ENCODE data around the gene WNT5B.

Gene WNT5B

DNA sequence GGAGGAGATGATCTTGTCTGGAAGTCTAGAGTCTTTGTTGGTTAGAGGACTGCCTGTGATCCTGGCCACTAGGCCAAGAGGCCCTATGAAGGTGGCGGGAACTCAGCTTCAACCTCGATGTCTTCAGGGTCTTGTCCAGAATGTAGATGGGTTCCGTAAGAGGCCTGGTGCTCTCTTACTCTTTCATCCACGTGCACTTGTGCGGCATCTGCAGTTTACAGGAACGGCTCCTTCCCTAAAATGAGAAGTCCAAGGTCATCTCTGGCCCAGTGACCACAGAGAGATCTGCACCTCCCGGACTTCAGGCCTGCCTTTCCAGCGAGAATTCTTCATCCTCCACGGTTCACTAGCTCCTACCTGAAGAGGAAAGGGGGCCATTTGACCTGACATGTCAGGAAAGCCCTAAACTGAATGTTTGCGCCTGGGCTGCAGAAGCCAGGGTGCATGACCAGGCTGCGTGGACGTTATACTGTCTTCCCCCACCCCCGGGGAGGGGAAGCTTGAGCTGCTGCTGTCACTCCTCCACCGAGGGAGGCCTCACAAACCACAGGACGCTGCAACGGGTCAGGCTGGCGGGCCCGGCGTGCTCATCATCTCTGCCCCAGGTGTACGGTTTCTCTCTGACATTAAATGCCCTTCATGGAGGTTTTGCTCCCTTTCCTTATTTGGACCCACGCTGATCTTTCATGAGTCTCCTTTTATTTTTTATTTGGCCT lies 17.7 kb downstream of the WNT5B start:
- no peak for ATAC-seq
- TF ChIP-seq ESRRG (CRISPR knock-in tag; IDR thresholded peaks at IDR 0.05) (no peak), ISL1 (CRISPR knock-in tag; IDR thresholded peaks at IDR 0.05) (no peak), GLIS3 (CRISPR knock-in tag; IDR thresholded peaks at IDR 0.05) (no peak), TCF4 (CRISPR knock-in tag; IDR thresholded peaks at IDR 0.05; ENCODE audit: borderline replicate concordance) (no peak), ZFP30 (CRISPR knock-in tag; IDR thresholded peaks at IDR 0.05) (no peak), OSR1 (CRISPR knock-in tag; IDR thresholded peaks at IDR 0.05) (no peak), ARNTL (CRISPR knock-in tag; IDR thresholded peaks at IDR 0.05; ENCODE audit: borderline replicate concordance, low read depth) (no peak), TOX (CRISPR knock-in tag; IDR thresholded peaks at IDR 0.05; ENCODE audit: borderline replicate concordance) (no peak), PPARA (CRISPR knock-in tag; IDR thresholded peaks at IDR 0.05; ENCODE audit: borderline replicate concordance) (no peak), BACH2 (CRISPR knock-in tag; IDR thresholded peaks at IDR 0.05; ENCODE audit: borderline replicate concordance) (no peak), ZNF8 (CRISPR knock-in tag; IDR thresholded peaks at IDR 0.05) (no peak)
- TF ChIP-seq, protein P1, sequence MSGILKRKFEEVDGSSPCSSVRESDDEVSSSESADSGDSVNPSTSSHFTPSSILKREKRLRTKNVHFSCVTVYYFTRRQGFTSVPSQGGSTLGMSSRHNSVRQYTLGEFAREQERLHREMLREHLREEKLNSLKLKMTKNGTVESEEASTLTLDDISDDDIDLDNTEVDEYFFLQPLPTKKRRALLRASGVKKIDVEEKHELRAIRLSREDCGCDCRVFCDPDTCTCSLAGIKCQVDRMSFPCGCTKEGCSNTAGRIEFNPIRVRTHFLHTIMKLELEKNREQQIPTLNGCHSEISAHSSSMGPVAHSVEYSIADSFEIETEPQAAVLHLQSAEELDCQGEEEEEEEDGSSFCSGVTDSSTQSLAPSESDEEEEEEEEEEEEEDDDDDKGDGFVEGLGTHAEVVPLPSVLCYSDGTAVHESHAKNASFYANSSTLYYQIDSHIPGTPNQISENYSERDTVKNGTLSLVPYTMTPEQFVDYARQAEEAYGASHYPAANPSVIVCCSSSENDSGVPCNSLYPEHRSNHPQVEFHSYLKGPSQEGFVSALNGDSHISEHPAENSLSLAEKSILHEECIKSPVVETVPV (CRISPR knock-in tag; IDR thresholded peaks at IDR 0.05) = no peak
- TF ChIP-seq, protein P2, sequence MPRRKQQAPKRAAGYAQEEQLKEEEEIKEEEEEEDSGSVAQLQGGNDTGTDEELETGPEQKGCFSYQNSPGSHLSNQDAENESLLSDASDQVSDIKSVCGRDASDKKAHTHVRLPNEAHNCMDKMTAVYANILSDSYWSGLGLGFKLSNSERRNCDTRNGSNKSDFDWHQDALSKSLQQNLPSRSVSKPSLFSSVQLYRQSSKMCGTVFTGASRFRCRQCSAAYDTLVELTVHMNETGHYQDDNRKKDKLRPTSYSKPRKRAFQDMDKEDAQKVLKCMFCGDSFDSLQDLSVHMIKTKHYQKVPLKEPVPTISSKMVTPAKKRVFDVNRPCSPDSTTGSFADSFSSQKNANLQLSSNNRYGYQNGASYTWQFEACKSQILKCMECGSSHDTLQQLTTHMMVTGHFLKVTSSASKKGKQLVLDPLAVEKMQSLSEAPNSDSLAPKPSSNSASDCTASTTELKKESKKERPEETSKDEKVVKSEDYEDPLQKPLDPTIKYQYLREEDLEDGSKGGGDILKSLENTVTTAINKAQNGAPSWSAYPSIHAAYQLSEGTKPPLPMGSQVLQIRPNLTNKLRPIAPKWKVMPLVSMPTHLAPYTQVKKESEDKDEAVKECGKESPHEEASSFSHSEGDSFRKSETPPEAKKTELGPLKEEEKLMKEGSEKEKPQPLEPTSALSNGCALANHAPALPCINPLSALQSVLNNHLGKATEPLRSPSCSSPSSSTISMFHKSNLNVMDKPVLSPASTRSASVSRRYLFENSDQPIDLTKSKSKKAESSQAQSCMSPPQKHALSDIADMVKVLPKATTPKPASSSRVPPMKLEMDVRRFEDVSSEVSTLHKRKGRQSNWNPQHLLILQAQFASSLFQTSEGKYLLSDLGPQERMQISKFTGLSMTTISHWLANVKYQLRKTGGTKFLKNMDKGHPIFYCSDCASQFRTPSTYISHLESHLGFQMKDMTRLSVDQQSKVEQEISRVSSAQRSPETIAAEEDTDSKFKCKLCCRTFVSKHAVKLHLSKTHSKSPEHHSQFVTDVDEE (CRISPR knock-in tag; IDR thresholded peaks at IDR 0.05) = no peak

DNA sequence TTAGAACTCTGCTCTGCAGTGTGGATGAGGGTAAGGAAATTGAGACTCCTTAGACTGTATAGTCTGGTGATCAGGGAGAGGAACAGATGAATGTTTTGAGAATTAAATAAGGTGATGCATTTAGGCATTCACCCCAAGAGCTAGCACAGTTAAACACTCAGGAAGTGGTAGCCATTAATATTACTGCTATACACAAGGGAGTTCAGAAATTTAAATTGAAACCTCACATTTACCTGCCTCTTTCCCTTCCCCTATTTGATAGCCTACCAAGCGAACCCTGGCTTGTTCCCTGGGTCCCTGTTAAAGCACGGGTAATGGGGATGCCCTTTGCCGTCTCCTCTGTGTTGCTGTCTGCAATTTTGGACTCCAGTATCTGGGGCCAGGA lies 18.2 kb downstream of the WNT5B start:
- no peak for ATAC-seq
- TF ChIP-seq ZC3H10 (CRISPR knock-in tag; IDR thresholded peaks at IDR 0.05) (no peak), ESRRG (CRISPR knock-in tag; IDR thresholded peaks at IDR 0.05) (no peak), ZFP30 (CRISPR knock-in tag; IDR thresholded peaks at IDR 0.05) (no peak), ISL1 (CRISPR knock-in tag; IDR thresholded peaks at IDR 0.05) (no peak), ZNF8 (CRISPR knock-in tag; IDR thresholded peaks at IDR 0.05) (no peak), CSDC2 (CRISPR knock-in tag; IDR thresholded peaks at IDR 0.05) (no peak), ARNTL (CRISPR knock-in tag; IDR thresholded peaks at IDR 0.05; ENCODE audit: borderline replicate concordance, low read depth) (no peak), RARB (CRISPR knock-in tag; IDR thresholded peaks at IDR 0.05) (no peak)
- TF ChIP-seq, protein P2 (CRISPR knock-in tag; IDR thresholded peaks at IDR 0.05) = no peak
- TF ChIP-seq, protein P3, sequence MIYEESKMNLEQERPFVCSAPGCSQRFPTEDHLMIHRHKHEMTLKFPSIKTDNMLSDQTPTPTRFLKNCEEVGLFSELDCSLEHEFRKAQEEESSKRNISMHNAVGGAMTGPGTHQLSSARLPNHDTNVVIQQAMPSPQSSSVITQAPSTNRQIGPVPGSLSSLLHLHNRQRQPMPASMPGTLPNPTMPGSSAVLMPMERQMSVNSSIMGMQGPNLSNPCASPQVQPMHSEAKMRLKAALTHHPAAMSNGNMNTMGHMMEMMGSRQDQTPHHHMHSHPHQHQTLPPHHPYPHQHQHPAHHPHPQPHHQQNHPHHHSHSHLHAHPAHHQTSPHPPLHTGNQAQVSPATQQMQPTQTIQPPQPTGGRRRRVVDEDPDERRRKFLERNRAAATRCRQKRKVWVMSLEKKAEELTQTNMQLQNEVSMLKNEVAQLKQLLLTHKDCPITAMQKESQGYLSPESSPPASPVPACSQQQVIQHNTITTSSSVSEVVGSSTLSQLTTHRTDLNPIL (CRISPR knock-in tag; IDR thresholded peaks at IDR 0.05; ENCODE audit: low read depth) = no peak

DNA sequence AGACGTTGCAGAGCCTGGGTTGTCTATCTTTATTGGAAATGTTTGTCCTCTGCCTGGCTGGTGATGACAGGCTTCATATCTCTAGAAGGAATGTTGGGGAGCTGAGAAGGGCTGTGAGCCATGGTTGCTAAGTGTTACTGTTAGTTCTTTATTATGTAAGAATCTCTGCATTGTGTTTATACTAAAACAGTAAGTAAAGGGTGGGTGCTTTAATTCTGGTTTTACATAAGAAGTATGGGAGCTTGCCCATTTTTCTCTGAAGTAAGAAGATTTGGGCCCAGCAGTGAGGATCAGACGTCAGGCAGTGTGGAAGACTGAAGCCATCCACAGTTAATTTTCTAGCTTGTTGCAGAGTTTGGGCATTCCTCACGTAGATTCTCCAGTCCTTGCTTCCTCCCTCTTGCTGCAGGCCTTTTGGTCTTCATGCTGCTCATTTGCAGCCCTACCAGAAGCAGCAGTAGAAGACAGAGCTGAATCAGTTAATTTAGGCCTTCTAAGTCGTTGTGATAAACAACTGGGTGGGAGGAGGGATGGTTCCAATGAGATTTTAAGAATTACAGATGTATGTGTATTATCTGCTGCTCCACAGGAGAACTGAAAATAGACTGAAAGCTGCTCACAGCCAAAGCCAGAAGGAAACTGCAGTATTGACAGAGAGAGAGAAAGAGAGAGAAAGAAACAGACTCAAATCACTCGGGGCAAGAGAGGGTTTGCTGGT lies 21.4 kb downstream of the WNT5B start:
- ATAC-seq = peak; percentile 40
- no peak for TF ChIP-seq ZC3H10 (CRISPR knock-in tag; IDR thresholded peaks at IDR 0.05)
- no peak for TF ChIP-seq SNAI2 (CRISPR knock-in tag; IDR thresholded peaks at IDR 0.05)
- no peak for TF ChIP-seq GLIS3 (CRISPR knock-in tag; IDR thresholded peaks at IDR 0.05)
- TF ChIP-seq RARB (CRISPR knock-in tag; IDR thresholded peaks at IDR 0.05) = no peak
- no peak for TF ChIP-seq ISL1 (CRISPR knock-in tag; IDR thresholded peaks at IDR 0.05)
- no peak for TF ChIP-seq ZNF8 (CRISPR knock-in tag; IDR thresholded peaks at IDR 0.05)
- TF ChIP-seq, protein P2 (CRISPR knock-in tag; IDR thresholded peaks at IDR 0.05) = no peak
- no peak for TF ChIP-seq ZNF565 (CRISPR knock-in tag; conservative IDR thresholded peaks at IDR 0.05; ENCODE audit: low read depth)
- no peak for TF ChIP-seq TOX (CRISPR knock-in tag; IDR thresholded peaks at IDR 0.05; ENCODE audit: borderline replicate concordance)
- TF ChIP-seq, protein P4, sequence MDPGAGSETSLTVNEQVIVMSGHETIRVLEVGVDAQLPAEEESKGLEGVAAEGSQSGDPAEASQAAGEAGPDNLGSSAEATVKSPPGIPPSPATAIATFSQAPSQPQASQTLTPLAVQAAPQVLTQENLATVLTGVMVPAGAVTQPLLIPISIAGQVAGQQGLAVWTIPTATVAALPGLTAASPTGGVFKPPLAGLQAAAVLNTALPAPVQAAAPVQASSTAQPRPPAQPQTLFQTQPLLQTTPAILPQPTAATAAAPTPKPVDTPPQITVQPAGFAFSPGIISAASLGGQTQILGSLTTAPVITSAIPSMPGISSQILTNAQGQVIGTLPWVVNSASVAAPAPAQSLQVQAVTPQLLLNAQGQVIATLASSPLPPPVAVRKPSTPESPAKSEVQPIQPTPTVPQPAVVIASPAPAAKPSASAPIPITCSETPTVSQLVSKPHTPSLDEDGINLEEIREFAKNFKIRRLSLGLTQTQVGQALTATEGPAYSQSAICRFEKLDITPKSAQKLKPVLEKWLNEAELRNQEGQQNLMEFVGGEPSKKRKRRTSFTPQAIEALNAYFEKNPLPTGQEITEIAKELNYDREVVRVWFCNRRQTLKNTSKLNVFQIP (CRISPR knock-in tag; IDR thresholded peaks at IDR 0.05; ENCODE audit: borderline replicate concordance, low read depth) = no peak
- TF ChIP-seq, protein P1 (CRISPR knock-in tag; IDR thresholded peaks at IDR 0.05) = no peak
- no peak for TF ChIP-seq CSDC2 (CRISPR knock-in tag; IDR thresholded peaks at IDR 0.05)

All from SK-N-SH treated with all-trans-retinoic acid at 6 μM for 48 hours (cell line).